Activated CD8-positive, alpha-beta memory T cell treated with anti-CD3 and anti-CD28 coated beads for 24 hours (primary cell): ENCODE measurements around the gene ACAA1.
"Not testable (repeated sequence)": the region's sequence is repeated elsewhere in the genome, so short reads cannot be mapped to it uniquely, and the experiment has no call there.

ENCODE experiments used
- DNase-seq: peaks from one replicate; pipeline ENCODE4 v3.0.0-alpha.2; 2020

ACAA1 gene

DNA sequence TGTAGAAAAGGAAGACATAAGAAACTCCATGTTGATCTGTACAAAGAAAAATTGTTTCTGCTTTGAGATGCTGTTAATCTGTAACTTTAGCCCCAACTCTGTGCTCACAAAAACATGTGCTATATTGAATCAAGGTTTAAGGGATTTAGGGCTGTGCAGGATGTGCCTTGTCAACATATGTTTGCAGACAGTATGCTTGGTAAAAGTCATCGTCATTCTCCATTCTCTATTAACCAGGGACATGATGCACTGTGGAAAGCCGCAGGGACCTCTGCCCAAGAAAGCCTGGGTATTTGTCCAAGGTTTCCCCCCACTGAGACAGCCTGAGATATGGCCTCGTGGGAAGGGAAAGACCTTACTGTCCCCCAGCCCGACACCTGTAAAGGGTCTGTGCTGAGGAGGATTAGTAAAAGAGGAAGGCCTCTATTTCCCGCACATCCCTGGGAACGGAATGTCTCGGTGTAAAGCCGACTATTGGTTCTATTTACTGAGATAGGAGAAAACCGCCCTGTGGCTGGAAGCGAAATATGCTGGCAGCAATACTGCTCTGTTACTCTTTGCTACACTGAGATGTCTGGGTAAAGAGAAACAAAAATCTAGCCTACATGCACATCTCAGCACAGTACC is 2.3 kb downstream of the ACAA1 start:
- DNase-seq = not testable (repeated sequence)

DNA sequence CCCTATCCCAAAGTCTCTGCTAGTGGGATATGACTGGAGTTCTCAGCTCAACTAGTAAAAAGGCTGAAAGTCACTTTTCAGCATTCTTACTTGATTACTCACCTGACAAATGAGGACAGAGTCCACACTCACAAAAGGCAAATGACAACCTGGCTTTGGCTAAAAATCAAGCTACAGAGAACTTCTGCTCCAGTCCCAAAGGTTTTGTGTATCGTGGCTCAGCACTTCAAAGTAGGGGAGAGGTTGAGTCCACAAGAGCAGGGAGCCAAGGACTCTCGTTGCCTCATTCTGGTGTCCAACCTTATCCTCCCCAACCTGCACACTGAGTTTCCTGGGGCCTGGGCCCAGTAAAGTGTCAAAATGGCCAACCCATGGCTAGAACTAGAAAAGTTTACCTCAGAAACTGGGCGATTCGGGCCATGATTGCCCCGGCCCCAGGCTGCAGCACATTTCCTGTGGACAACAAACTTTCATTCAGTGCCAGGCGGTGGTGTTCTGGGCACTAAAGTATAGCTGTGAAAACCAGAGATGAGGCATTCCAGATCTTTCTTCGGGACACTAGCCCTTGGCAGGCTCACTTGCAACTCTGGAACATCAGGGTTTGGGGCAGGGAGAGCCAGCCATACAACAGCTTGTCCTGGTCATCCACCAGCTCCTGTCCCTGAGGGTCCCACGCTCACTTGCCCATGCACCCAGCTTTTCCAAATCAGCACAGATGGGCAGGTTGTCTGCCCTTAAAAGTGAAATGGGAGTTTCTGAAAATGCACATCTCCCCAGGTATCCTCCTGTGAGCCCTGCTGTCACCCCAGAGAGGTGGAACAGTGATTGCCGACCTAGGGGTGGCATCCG is 3.1 kb downstream of the ACAA1 start:
- peak; percentile 37 for DNase-seq

DNA sequence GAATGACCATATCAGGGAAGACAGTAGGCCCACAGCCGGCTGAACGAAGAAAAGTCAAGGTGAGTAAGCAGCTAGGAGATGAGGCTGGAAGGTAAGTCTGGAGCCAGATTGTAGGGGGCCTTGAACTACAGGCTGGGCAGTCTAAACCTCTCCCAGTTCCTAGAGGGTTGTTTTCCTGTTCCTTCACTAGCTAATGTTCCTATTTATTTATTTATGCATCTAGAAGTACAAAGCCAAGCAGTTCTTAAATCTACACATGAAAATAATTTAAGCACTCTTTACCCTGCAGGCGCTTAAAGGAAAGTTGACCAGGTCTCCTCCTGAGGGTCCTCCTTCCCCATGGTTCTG is 3.7 kb downstream of the ACAA1 start:
- no peak for DNase-seq

DNA sequence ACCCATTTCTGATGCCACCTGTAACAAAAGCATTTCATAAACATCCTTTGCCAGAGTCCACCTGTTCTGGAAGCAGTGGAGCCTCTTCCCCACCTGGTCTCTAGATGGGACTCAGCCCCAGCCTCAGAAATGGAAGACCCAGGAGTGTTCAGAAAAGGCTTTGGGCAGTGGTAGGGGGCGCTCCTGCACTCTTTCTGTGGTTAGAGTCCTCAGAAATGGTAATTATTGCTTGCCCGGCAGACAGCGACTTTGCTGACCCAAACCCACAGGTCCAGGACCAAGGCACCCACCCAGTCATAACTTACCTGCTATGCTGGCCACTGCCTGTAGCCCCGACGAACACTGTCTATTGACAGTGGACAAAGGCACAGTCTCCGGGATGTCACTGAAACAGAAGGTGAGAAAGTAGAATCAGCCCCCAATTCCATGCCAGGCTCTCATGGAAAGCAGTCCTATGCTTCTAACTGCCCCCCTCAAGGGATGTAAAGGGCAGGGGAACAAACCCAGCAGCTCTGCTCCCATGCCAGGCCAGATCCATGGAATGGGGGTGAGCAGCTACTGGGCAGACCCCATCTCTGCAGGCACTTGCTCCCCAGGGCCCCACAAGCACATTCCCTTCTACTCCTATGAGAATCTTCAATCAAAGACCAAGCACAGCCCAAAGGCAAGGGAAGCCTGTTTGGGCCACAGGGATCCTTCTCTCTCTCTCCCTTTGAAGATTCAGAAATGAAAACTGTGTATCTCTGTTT is 5.1 kb downstream of the ACAA1 start:
- DNase-seq = peak; percentile 57

DNA sequence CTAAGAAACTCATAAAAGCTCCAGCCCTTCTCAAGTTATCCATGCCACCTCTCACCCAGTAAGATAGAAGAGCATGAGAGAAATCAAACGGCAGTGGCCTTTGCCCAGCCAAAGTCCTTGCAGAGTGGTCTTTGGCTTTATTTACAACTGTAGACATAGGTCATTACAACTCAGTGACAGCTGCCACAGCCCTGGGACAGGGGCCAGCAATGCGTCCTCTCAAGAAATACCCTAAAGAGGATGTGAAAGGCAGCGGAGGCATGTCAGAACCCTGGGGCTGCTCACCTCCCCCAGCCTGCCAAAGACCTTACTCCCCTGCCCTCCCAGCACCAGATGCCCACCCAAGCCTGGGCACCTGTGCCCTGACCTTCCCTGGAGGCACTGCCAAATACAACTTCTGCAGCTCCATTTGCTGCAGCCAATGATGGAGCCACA is 6.3 kb downstream of the ACAA1 start:
- peak; percentile 49 for DNase-seq

DNA sequence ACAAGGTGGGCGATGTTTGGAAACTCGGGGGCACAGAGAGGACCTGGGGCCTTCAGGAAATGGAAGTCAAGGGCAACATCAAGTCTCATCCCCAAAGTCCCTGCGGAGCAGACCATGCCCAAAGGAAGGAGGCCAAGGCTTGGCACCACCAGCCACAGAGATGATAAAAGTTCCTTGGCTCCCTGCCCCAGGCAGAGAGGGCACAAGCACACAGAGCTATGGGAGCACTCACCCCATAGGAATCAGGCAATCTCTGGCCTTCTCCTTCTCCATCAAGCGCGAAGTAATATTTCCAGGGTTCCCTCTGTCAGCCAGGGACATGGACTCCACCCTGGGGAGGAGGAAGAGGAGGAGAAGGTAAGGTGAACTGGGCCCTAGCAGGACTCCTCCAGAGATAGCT is 7.9 kb downstream of the ACAA1 start:
- peak; percentile 48 for DNase-seq

DNA sequence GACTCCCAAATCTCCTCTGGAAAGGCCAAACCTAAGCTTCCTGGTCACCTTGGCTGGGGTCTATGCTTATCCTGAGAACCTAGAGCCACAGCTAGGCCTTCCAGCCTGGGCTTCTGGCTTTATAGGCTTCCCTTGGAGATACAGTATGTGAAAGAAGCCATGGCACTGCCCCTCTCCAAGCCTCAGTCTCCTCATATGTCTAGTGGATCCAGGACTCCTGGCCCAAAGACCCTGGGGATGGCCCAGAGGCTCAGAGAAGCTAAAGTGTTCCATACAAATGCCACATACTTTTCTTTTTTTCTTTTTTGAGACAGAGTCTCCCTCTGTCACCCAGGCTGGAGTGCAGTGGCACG is 8.6 kb downstream of the ACAA1 start:
- peak; percentile 38 for DNase-seq

DNA sequence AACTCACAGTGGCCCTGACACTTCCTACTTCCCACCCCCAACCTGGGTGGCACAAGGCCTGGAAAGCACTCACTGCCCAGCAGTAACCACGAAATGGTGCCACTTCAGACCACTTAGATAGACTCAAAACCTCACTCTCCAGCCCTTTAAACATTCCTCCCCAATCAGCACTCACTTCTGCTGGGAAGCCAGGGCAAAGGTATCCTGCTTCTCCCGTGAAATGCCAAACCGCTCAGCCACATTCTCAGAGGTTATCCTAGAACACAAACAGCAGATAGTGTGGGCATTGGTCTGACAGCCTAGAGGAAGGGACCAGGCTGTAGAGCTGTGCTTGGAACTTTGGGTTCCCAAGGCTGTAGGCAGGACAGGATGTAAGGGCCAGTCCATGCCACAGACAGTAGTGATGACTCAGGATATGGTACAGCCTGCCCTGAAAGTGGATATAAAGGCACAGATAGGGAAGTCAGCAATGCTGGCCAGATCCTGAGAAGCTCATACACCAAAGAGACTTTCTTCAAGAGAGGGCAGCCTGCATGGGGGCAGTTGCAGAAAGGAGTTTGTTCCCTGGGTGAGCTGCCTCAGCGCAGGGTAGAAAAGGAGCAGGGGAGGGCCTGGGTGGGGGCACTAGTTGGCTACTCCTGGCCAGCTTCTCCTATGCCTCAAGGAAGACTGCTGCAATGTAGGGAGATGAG is 9.2 kb downstream of the ACAA1 start:
- DNase-seq = peak; percentile 40

DNA sequence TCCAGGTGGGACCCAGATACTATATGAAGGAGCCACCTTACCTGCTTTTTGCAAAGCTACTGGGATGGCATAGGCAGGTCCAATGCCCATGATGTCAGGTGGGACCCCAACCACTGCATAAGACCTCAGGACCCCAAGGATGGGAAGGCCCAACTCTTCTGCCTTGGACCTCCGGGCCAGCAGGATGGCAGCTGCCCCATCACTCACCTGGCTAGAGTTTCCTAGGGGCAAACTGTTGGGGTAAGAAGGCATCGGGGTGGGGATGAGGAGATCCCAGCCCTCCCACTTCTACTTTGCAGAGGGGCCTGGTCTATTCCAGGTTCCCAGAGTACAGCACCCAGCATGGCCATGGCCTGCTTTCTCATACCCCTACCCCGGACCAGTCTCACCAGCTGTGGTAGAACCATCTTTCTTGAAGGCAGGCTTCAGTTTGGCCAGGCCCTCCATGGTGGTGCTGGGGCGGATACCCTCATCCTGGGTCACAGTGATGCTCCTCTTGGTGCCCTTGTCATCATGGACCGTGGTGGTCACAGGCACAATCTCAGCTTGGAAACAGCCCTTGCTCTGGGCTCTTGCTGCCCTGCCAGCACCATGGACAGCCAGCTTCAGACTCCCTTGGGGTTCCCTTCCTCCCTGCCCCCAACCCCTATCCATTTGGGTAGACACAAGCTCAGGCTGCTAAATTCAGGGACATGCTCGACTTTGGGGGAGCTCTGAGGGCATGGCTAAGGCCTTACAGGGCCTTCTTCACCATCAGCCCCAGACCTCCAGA is 10.6 kb downstream of the ACAA1 start:
- DNase-seq = peak; percentile 44

DNA sequence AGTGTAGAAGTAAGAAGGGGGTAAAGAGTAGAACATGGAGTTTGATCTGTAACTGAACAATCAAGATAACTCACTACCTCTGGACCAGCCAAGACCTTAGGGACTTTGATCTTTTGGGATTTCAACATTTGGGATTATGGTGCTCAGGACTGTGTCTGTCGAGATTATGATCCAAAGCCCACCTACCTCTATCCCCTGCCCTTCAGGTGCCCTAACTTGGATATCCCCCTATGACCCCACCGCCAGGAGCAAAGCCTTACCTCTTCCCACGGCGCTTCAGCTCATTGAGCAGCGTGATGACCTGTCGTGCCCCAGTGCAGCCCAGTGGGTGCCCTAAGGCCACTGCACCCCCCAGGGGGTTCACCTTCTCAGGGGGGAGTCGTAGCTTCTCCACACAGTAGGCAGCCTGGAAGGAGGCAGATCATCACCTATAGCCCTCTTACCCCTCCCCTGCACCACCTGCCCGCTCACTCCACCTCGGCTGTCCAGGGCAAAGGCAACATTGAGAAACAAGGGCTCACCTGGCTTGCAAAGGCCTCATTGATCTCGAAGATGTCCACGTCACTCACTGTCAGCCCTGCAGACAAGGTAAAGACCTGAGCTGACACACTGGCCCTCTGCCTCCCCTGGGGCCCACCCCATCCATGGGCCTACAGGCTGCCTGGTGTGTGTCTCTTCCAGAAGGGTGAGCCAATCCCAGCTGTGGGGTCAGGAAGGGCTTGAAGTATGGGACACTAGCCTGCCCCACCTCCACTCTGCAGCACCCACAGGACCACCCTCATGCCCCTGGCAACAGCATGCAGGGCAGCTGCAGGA is 11.4 kb downstream of the ACAA1 start:
- DNase-seq = peak; percentile 47

DNA sequence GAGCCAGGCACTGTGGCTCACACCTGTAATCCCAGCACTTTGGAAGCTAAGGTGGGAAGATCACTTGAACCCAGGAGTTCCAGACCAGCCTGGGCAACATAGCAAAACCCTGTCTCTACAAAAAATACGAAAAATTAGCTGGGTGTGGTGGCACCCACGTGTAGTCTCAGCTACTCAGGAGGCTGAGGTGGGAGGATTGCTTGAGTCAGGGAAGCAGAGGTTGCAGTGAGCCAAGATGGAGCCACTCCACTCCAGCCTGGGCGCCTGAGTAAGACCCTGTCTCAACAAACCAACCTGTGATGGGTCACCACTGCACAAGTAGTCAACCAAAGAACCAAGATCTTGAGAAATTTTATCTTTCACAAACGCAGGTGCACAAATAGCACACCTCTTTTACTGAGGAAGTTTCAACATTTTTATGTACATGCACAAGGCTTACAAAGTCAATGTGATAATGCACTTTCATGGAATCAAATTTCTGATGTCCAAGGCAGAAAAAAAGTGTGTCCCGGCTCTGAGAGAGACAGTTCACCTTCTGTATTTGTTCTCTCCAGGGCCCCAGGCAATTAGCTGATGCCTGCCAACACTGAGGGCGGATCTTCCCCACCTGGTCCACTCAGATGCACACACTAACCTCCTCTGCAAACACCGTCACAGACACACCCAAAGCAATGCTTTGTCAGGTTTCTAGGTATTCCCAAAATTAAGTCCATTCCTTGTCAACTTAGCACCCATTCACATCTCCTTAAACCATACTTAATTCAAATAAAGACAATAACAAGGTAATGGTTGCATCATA is 12.4 kb downstream of the ACAA1 start:
- no peak for DNase-seq

DNA sequence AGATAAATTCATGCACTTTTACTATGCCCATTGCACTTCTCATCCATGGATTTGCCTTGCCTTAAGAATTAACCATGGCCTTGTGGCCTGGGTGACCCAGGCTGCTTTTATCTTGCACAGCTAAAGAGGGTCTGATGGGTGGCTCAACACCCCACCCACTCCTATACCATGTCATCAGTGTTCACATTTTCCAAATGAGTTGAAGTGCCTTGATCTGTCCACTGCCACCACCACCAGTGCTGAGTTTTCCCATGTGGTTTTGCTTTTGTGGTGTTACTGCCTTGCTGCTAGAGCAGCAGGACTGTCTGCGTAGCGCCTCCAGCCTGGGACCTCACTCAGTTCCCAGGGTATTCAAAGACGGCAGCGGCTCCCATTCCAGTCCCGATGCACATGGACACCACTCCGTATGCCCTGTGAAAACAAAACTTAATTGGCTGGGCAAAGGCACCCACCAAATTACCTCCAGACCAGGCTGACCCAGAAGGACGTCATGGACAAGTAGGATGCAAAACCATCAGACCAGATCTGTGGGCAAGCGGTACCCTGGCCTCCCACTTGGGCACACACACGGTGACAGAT is 14.1 kb downstream of the ACAA1 start:
- peak; percentile 51 for DNase-seq

DNA sequence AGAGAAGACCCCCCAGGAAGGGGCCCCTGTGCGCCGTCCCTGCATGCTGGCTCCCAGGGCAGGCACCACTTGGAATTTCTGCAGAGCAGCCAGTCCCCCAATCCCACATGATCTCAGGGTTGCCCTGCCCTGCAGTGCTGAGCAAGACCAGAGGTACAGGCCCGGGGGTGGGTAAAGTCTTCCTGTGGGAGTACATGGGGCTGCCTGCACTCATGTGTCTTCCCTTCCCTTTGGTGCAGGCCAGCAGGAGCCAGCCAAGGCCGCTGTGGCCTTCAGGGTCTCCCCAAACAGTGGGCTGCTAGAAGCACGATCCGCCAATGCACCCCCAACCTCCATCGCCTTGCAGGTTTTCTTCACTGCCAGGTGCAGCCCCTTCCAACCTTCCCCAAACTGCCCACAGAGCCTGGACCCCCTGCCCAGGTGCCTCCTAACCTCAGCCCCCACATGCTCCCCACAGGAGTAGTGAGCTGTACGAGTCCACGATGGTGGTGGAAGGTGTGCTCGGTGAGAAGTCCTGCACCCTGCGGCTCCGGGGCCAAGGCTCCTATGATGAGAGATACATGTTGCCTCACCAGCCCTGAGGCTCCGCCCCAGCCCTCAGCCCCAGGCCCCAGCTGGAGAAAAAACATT is 15.0 kb downstream of the ACAA1 start:
- peak; percentile 49 for DNase-seq

DNA sequence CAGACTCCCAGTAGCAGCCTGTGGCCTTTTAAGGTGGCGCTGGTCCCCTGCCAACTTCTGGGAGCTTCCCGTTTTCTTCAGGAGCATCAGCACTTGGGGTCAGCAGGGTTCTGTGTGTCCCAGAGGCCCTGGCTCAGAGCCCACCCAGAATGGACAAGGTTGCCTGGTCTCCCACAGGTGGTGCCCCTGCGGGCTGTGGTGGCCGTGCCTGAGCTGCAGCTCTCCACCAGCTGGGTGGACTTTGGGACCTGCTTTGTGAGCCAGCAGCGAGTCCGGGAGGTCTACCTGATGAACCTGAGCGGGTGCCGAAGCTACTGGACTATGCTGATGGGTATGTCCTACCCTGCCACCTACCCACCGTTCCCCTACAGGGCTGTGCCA is 15.5 kb downstream of the ACAA1 start:
- DNase-seq = peak; percentile 44

DNA sequence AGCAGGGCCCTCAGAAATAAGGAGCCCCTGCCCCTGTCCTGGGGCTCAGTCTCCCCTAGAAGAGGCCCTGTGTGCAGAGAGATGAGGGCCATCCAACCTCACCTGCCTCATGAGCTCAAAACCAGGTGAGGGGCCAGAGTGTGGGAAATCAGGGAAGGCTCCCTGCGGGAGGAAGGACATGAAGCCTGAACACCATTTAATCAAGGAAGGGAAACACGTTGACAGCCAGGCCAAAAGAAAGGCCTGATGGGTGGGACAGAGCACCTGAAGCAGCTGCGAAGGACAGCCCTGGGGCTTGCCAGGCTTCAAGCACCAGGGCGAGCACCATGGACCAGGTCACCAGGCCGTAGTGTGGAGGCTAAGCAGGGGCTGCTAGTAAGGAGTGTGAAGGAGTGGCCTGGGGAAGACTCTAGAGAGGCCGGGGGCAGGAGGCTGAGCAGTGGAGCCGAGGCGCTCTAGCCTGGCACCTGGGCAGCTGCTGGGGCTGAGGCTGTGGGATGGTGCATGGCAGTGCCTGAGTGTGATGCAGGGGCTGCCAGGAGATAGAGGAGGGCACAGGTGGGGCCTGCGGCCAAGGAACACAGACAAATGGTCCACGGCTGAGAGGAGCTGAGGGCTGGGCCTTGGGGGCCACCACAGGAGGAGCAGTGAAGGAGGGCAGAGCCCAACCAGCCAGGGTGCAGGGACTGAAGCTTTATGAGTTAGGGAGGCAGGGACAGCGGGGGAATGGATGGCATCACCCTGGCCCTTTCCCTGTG is 16.1 kb downstream of the ACAA1 start:
- peak; percentile 51 for DNase-seq

DNA sequence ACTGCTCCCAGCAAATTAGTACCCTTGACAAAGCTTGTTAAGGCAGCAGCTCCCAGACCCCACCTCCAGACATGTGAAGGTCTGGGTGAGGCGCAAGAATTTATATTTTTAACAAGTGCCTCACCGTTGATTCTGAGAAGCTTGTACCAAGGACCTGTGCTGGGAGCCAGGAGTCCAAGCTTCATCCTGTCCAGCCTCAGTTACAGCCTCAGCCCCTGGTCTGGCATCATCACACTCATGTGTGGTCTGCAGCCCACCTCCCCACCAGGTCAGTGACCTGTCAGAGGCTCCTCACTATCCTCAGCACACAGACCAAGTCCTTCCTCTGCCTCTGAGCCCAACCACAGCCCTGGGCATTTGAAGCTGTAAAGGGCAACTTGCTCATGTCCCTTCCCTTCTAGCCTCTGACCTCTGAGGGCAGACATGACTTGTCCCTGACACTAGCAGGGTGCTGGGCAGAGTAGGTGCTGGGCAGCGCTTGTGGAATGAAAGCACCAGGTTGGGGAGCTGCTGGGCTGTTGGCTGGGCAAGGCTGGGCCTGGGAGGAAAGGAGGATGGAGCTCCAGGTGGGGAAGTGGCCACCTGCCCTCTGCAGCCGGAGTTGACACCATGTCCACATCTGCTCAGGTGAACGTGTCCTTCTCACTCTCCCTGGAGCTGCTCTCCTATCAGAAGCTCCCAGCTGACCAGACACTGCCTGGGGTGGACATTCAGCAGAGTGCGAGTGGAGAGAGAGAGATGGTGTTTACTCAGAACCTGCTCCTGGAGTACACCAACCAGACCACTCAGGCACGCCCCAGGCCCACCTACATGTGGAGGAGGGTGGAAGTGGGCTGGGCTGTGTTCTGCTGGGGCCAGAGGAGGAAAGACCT is 16.9 kb downstream of the ACAA1 start:
- DNase-seq = no peak

DNA sequence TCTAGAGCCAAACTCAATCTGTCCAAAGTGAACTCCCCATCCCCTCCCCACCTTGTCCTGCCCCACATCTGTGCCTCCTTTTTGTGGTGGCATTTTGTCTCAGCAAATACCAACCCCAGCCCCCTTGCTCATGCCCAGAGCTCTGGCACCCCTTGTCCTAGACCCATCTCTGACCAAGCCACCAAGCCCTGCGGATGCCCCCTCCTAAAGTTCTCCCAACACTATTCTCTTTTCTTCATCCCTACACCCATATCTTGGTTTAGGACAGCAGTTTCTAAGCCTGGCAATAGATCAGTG is 17.7 kb downstream of the ACAA1 start:
- DNase-seq = no peak
